HG03469 (cell line): ENCODE data around the gene RFX8.
"Not testable (repeated sequence)": the region's sequence is repeated elsewhere in the genome, so short reads cannot be mapped to it uniquely, and the experiment has no call there.

Experiments used
- ATAC-seq: cut with Tn5 transposase; IDR thresholded peaks from one replicate; pipeline ENCODE4 v1.9.1; 2021; ENCODE audit warnings: mild to moderate bottlenecking, moderate library complexity, moderate number of reproducible peaks; ENCODE audit not compliant: unreplicated experiment

RFX8 gene

GRCh38 chr2:101474731-101475384 lies at the start of gene RFX8:
Gene RFX8, minus strand, starts transcription at chr2:101475112. Its CDS starts 8,264 bp downstream, at chr2:101466848.
- no peak for ATAC-seq

- no peak for ATAC-seq
Observed at GRCh38 chr2:101521487-101521886, 46.6 kb upstream of the RFX8 start.

- no peak for ATAC-seq
Observed at GRCh38 chr2:101520246-101520645, 45.3 kb upstream of the RFX8 start.

GRCh38 chr2:101518578-101519492 lies 43.9 kb upstream of the RFX8 start:
- ATAC-seq: no peak

GRCh38 chr2:101517758-101518271 lies 42.9 kb upstream of the RFX8 start:
- no peak for ATAC-seq

GRCh38 chr2:101516823-101517690 lies 42.1 kb upstream of the RFX8 start:
- ATAC-seq: no peak

- ATAC-seq: no peak
Observed at GRCh38 chr2:101516349-101516748, 41.4 kb upstream of the RFX8 start.

- no peak for ATAC-seq
Observed at GRCh38 chr2:101515477-101515876, 40.6 kb upstream of the RFX8 start.

- no peak for ATAC-seq
Observed at GRCh38 chr2:101512993-101513392, 38.1 kb upstream of the RFX8 start.

- ATAC-seq: no peak
Observed at GRCh38 chr2:101511381-101511780, 36.5 kb upstream of the RFX8 start.

GRCh38 chr2:101509499-101510284 lies 34.8 kb upstream of the RFX8 start:
- no peak for ATAC-seq

- no peak for ATAC-seq
Observed at GRCh38 chr2:101508636-101509035, 33.7 kb upstream of the RFX8 start.

GRCh38 chr2:101505276-101505675 lies 30.4 kb upstream of the RFX8 start:
- ATAC-seq: not testable (repeated sequence)

- ATAC-seq: not testable (repeated sequence)
Observed at GRCh38 chr2:101504744-101505143, 29.8 kb upstream of the RFX8 start.

GRCh38 chr2:101502095-101502494 lies 27.2 kb upstream of the RFX8 start:
- ATAC-seq: no peak

- ATAC-seq: no peak
Observed at GRCh38 chr2:101501443-101501842, 26.5 kb upstream of the RFX8 start.

GRCh38 chr2:101500860-101501259 lies 25.9 kb upstream of the RFX8 start:
- no peak for ATAC-seq

- ATAC-seq: no peak
Observed at GRCh38 chr2:101500180-101500579, 25.3 kb upstream of the RFX8 start.

GRCh38 chr2:101496279-101496678 lies 21.4 kb upstream of the RFX8 start:
- no peak for ATAC-seq

- no peak for ATAC-seq
Observed at GRCh38 chr2:101492936-101493473, 18.1 kb upstream of the RFX8 start.
